Measurements from ENCODE around the gene APOA5.

The APOA5 gene

DNA sequence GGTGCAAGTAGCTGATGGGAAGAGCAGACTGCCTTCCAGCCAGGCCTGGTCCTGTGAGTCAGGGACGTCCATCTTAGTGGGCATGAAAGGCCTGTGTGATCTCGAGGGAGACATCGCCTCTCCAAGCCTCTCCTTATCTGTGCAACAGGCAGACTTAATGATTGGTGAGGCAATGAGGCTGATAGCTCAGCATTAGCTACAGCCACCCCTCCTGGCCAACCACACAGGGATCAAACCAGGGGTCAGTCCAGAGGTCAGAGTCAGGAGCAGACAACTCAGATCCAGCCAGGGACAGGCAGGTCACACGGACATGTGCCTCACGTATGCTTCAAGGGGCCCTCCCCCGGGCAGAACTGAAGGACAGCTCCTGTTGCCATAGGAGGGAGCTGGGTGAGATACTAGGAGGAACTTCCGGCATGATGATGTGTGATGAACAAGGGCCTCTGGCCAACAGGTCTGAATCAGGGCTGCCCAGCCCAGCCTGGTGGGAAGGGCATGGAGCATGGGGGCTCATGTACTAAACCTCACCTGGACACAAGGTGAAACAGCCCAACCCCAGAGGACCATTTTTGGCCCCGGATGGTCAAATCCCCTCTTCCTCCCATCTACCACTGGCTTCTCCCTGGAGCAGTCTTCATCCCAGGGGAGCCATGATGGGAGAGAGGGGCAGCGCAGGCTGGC, 35.2 kb upstream of the APOA5 start:
- no peak for TF ChIP-seq SIN3A (IDR thresholded peaks at IDR 0.05; ENCODE audit: borderline replicate concordance, insufficient read depth, low read length)
- no peak for TF ChIP-seq POLR2AphosphoS5 (IDR thresholded peaks at IDR 0.05; ENCODE audit: low read depth, low read length)
- TF ChIP-seq, protein P1, sequence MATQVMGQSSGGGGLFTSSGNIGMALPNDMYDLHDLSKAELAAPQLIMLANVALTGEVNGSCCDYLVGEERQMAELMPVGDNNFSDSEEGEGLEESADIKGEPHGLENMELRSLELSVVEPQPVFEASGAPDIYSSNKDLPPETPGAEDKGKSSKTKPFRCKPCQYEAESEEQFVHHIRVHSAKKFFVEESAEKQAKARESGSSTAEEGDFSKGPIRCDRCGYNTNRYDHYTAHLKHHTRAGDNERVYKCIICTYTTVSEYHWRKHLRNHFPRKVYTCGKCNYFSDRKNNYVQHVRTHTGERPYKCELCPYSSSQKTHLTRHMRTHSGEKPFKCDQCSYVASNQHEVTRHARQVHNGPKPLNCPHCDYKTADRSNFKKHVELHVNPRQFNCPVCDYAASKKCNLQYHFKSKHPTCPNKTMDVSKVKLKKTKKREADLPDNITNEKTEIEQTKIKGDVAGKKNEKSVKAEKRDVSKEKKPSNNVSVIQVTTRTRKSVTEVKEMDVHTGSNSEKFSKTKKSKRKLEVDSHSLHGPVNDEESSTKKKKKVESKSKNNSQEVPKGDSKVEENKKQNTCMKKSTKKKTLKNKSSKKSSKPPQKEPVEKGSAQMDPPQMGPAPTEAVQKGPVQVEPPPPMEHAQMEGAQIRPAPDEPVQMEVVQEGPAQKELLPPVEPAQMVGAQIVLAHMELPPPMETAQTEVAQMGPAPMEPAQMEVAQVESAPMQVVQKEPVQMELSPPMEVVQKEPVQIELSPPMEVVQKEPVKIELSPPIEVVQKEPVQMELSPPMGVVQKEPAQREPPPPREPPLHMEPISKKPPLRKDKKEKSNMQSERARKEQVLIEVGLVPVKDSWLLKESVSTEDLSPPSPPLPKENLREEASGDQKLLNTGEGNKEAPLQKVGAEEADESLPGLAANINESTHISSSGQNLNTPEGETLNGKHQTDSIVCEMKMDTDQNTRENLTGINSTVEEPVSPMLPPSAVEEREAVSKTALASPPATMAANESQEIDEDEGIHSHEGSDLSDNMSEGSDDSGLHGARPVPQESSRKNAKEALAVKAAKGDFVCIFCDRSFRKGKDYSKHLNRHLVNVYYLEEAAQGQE (IDR thresholded peaks at IDR 0.05; ENCODE audit: insufficient read depth in 1 of 2, low read depth in 2 of 2, low read length in 2 of 2): no peak
- TF ChIP-seq FOXP2 (optimal IDR thresholded peaks at IDR 0.05; ENCODE audit: borderline replicate concordance, extremely low read depth, extremely low read length, insufficient read depth): no peak
- TF ChIP-seq TAF1 (IDR thresholded peaks at IDR 0.05; ENCODE audit: borderline replicate concordance, insufficient read depth, low read length): no peak

DNA sequence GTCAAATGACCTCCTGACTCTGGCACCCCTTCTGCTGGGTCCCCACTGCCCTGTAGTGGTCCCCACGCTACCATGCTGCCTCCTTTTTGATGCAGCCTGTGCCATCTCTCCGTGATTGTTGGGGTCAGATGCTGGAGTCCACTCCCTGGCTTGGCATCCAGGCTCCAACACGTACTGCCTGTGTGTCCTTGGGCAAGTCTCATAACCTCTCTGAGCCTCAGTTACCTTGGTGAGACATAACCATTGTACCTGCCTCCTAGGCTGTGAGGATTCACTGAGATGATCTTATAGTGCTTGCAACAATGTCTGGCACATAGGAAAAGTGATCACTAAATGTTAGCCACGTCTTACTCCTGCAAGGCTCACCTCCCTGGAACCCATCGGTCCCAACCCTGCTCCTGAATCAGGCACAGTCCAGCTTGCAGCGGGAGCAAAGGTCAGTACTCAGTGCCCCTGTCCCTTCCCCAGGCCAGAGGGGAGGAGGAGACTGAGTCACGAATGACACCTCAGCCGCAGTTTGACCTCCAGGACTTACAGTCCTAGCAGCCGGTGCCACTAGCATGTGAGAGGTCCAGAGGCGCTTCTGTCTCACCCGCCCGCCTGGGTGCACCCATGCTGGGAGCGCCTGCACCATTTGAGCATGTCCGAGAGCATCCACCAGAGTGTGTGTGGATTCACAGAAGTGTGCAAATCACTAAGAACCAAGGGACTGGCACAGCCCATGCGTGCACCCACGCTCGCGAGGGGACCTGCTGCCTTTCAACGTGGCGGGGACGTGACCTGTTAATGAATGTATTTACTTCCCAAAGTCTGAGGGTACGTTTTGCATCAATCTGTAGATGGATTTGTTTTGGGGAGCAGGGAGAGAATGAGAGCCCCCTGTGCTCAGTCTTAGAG, 34.4 kb upstream of the APOA5 start:
- TF ChIP-seq FOXP2 (optimal IDR thresholded peaks at IDR 0.05; ENCODE audit: borderline replicate concordance, extremely low read depth, extremely low read length, insufficient read depth) (no peak), POLR2AphosphoS5 (IDR thresholded peaks at IDR 0.05; ENCODE audit: low read depth, low read length) (no peak)

DNA sequence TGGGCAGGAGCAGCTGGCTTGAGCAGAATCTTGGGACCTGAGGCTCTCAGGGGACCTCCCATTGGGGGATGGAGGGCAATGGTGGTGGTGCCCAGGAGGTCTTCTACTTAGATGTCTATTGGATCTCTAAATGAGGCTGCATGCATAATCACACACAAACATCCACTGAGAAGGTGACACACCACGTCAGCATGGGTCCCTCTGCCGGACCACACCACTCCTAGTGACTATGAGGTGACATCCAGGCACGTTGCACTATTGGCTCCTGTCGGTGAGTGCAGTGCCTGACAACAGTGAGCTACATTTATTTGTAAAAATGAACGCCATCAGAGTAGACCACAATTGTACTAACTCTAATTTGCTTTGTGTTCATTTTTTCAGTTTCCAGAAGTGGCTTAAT, 33.8 kb upstream of the APOA5 start:
- TF ChIP-seq FOXP2 (optimal IDR thresholded peaks at IDR 0.05; ENCODE audit: borderline replicate concordance, extremely low read depth, extremely low read length, insufficient read depth) (no peak), TAF1 (IDR thresholded peaks at IDR 0.05; ENCODE audit: borderline replicate concordance, insufficient read depth, low read length) (no peak), SIN3A (IDR thresholded peaks at IDR 0.05; ENCODE audit: borderline replicate concordance, insufficient read depth, low read length) (no peak), POLR2AphosphoS5 (IDR thresholded peaks at IDR 0.05; ENCODE audit: low read depth, low read length) (no peak)
- TF ChIP-seq, protein P1 (IDR thresholded peaks at IDR 0.05; ENCODE audit: insufficient read depth in 1 of 2, low read depth in 2 of 2, low read length in 2 of 2): no peak

DNA sequence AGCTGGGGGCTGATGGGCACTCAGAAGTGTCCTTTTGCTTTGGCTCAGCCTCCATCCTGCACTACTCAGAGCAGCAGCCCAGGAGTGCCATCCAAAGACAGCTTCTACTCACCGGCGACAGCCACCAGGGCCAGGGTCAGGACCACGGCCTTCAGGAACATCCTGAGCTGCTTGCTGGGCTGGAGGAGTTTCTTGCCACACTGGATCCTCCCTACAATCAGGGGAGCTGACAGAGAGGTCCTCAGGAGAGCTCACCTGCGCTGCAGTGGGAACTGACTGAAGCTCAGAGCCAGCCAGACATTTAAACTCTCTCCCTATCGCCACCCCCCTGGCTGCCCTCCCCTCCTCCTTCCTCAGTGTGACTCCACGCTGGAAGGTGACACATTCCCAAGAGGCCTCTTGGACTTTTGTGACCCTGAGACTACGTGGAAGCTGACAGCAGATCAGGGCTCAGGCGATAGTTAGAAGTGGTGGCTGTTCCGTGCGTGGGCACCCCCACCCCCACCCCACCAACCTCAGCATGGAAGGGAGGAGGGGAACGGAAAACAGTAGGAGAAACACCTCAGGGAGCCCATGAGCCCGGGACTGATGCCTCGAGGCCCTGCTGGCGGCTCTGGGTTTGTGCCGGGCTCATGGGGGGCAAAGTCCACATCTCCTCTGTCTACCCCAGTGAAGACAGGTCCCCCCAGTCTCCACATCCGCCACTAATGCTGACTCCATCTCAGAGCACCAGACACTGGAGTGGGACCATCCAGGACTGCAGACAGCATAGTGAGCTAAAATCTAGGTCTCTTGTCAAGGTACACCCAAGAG, 31.6 kb upstream of the APOA5 start, which contains the start of gene APOA4:
APOA4 (minus strand) TSS at position 274 of the 813 bp plus-strand sequence; CDS start at position 161, 113 bp downstream.
- TF ChIP-seq, protein P1 (IDR thresholded peaks at IDR 0.05; ENCODE audit: insufficient read depth in 1 of 2, low read depth in 2 of 2, low read length in 2 of 2): no peak
- TF ChIP-seq TAF1 (IDR thresholded peaks at IDR 0.05; ENCODE audit: borderline replicate concordance, insufficient read depth, low read length) (no peak), FOXP2 (optimal IDR thresholded peaks at IDR 0.05; ENCODE audit: borderline replicate concordance, extremely low read depth, extremely low read length, insufficient read depth) (no peak), POLR2AphosphoS5 (IDR thresholded peaks at IDR 0.05; ENCODE audit: low read depth, low read length) (no peak), SIN3A (IDR thresholded peaks at IDR 0.05; ENCODE audit: borderline replicate concordance, insufficient read depth, low read length) (no peak)

DNA sequence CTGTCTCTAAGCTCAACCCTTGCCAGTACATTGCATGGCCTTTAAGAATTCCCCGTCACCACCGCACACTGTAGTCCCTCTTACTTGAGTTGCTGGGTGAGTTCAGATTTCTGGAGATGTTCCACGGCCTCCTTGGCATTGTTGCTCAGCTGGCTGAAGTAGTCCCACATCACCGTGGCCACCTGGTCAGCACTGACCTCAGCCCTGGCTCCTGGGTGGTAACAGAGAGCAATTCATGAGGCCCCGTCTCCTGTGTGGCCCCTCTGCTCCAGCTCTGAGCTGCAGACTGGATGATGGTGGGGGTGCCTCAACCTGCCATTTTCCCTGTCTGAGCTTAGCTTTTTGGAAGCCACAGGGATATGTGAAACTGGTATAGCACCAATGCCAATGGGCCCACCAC, 30.9 kb upstream of the APOA5 start:
- no peak for TF ChIP-seq SIN3A (IDR thresholded peaks at IDR 0.05; ENCODE audit: borderline replicate concordance, insufficient read depth, low read length)
- TF ChIP-seq FOXP2 (optimal IDR thresholded peaks at IDR 0.05; ENCODE audit: borderline replicate concordance, extremely low read depth, extremely low read length, insufficient read depth): no peak
- TF ChIP-seq, protein P1 (IDR thresholded peaks at IDR 0.05; ENCODE audit: insufficient read depth in 1 of 2, low read depth in 2 of 2, low read length in 2 of 2): no peak
- TF ChIP-seq TAF1 (IDR thresholded peaks at IDR 0.05; ENCODE audit: borderline replicate concordance, insufficient read depth, low read length): no peak
- TF ChIP-seq POLR2AphosphoS5 (IDR thresholded peaks at IDR 0.05; ENCODE audit: low read depth, low read length): no peak
